C1 segment of cervical spinal cord (tissue), 14 donors: ENCODE data around the gene HOXB3.

Source experiments
- DNase-seq, 14 donors: peaks; one replicate each; lab custom pipeline; 2025; lab: John Stamatoyannopoulos, UW

HOXB3 gene

GRCh38 chr17:48597778-48598631 lies 8.0 kb upstream of the HOXB3 start:
- peak in 7 of 14 donors; percentile 18 to 68 (median 46) for DNase-seq

GRCh38 chr17:48597528-48597777 lies 7.4 kb upstream of the HOXB3 start:
- DNase-seq, result no peak

GRCh38 chr17:48596735-48597527 lies 6.9 kb upstream of the HOXB3 start:
- no peak for DNase-seq

- DNase-seq, result no peak
Measured at GRCh38 chr17:48596000-48596734, 6.1 kb upstream of the HOXB3 start.

- no peak for DNase-seq
Measured at GRCh38 chr17:48595278-48595999, 5.4 kb upstream of the HOXB3 start.

GRCh38 chr17:48594538-48595277 lies 4.7 kb upstream of the HOXB3 start:
- DNase-seq, result peak in 1 of 14 donors; percentile 14

- DNase-seq, result peak in 9 of 14 donors; percentile 18 to 80 (median 59)
Measured at GRCh38 chr17:48593840-48594537, 3.9 kb upstream of the HOXB3 start.

- DNase-seq, result no peak
Measured at GRCh38 chr17:48593126-48593829, 3.2 kb upstream of the HOXB3 start, which contains the start of gene HOXB5. Gene HOXB5, minus strand, starts transcription at chr17:48593779. Its CDS starts 97 bp downstream, at chr17:48593682.

- DNase-seq, result no peak
Measured at GRCh38 chr17:48592577-48592976, 2.5 kb upstream of the HOXB3 start.

- DNase-seq, result peak in 3 of 14 donors; percentile 15 to 54 (median 18)
Measured at GRCh38 chr17:48592057-48592514, 2.0 kb upstream of the HOXB3 start.

- no peak for DNase-seq
Measured at GRCh38 chr17:48591255-48592056, 1.4 kb upstream of the HOXB3 start.

GRCh38 chr17:48590607-48591161 lies 643 bp upstream of the HOXB3 start:
- no peak for DNase-seq

GRCh38 chr17:48589060-48589830 lies 796 bp downstream of the HOXB3 start:
- DNase-seq, result no peak

GRCh38 chr17:48588528-48588927 lies 1.5 kb downstream of the HOXB3 start:
- no peak for DNase-seq

GRCh38 chr17:48588074-48588415 lies 2.0 kb downstream of the HOXB3 start:
- DNase-seq, result no peak

GRCh38 chr17:48587276-48588073 lies 2.6 kb downstream of the HOXB3 start:
- no peak for DNase-seq
